ENCODE data around the gene CPAMD8. TPM values are rescaled to one million over a fixed set of nuclear protein-coding genes. Genes with fewer than 3 reads are reported as not detected.

CPAMD8 gene
- total and polyA plus RNA-seq, 2 donors (not counting 3 experiments of a cell fraction or from before 2014, with no cell fraction given), result 2.2 to 3.9 TPM

GRCh38 chr19:16849168-16849567, 177.4 kb downstream of the CPAMD8 start:
- no TSS peak for BruUV-seq (replicated peaks)
- intact Hi-C loops (cut with micrococcal nuclease), result no loop called here
- H3K4me3 ChIP-seq (replicated peaks in 1 of 3; ENCODE audit: insufficient read depth in 1 of 3, low read depth in 1 of 3, low read length in 3 of 3), result no peak overlapping the region

GRCh38 chr19:16847430-16847829, 179.2 kb downstream of the CPAMD8 start:
- no peaks in the 10 kb centered on the region for H3K9me1 ChIP-seq (replicated peaks; ENCODE audit: control insufficient read depth, extremely low read depth, insufficient read depth, low read length)
- no peak overlapping the region for H2AFZ ChIP-seq (ENCODE audit: low read depth, low read length)
- no peak overlapping the region for H3K27ac ChIP-seq (ENCODE audit: insufficient read depth, low read depth, low read length)
- H3K9ac ChIP-seq (replicated peaks; ENCODE audit: extremely low read depth, insufficient read depth, low read length), result no peak overlapping the region
- no peak overlapping the region for H3K4me3 ChIP-seq (replicated peaks in 1 of 3; ENCODE audit: insufficient read depth in 1 of 3, low read depth in 1 of 3, low read length in 3 of 3)
- intact Hi-C loops (cut with micrococcal nuclease), result no loop called here
- H3K79me2 ChIP-seq (ENCODE audit: control insufficient read depth, insufficient read depth, low read length), result peaks cover 9% of the 10 kb centered on the region
- peaks cover 22 to 66% of the 10 kb centered on the region in 2 experiments for H3K36me3 ChIP-seq (ENCODE audit: control insufficient read depth in 2 of 2, extremely low read depth in 1 of 2, insufficient read depth in 2 of 2, low read length in 2 of 2)
- no peaks in the 10 kb centered on the region for H4K20me1 ChIP-seq (replicated peaks; ENCODE audit: control insufficient read depth, extremely low read depth, insufficient read depth, low read length)
- TF ChIP-seq EZH2 (IDR thresholded peaks at IDR 0.05; ENCODE audit: borderline replicate concordance, low read depth, low read length, severe bottlenecking) (no peak), POLR2A (IDR thresholded peaks at IDR 0.05; ENCODE audit: low read depth, low read length) (no peak), FOS (IDR thresholded peaks at IDR 0.05; ENCODE audit: borderline replicate concordance, insufficient read depth, low read length) (no peak), JUN (IDR thresholded peaks at IDR 0.05; ENCODE audit: borderline replicate concordance, insufficient read depth, insufficient read length, low read depth) (no peak)
- dilution Hi-C loops (cut with MboI; ENCODE audit: extremely low pct_ligation_motif_present, low sequenced_read_pairs), result no loop called here
- peaks cover 9% of the 10 kb centered on the region for H3K4me1 ChIP-seq (ENCODE audit: control insufficient read depth, extremely low read depth, insufficient read depth, low read length)
- DNase-seq (ENCODE audit: low read depth, low spot score) (no peak), FAIRE-seq (no peak)
- no peaks in the 10 kb centered on the region for H3K9me3 ChIP-seq (replicated peaks; ENCODE audit: control insufficient read depth, insufficient read depth, low read length)
- no TSS peak for BruUV-seq (replicated peaks)
- ChIA-PET POLR2A (no interaction called here), CTCF (no interaction called here)
- no peaks in the 10 kb centered on the region for H3K27me3 ChIP-seq (ENCODE audit: control insufficient read depth in 2 of 2, insufficient read depth in 2 of 2, low read length in 2 of 2)
- no peak overlapping the region for H3K4me2 ChIP-seq (ENCODE audit: insufficient read depth, low read length)

More at GRCh38 chr19:16849168-16849567, 177.4 kb downstream of the CPAMD8 start:
- no peak overlapping the region for H3K9ac ChIP-seq (replicated peaks; ENCODE audit: extremely low read depth, insufficient read depth, low read length)
- H3K79me2 ChIP-seq (ENCODE audit: control insufficient read depth, insufficient read depth, low read length), result peaks cover 5% of the 10 kb centered on the region
- H3K4me1 ChIP-seq (ENCODE audit: control insufficient read depth, extremely low read depth, insufficient read depth, low read length), result peaks cover 9% of the 10 kb centered on the region
- H3K9me3 ChIP-seq (replicated peaks; ENCODE audit: control insufficient read depth, insufficient read depth, low read length), result no peaks in the 10 kb centered on the region
- H4K20me1 ChIP-seq (replicated peaks; ENCODE audit: control insufficient read depth, extremely low read depth, insufficient read depth, low read length), result no peaks in the 10 kb centered on the region
- H3K9me1 ChIP-seq (replicated peaks; ENCODE audit: control insufficient read depth, extremely low read depth, insufficient read depth, low read length), result no peaks in the 10 kb centered on the region
- ChIA-PET POLR2A (interaction anchor here (0.7 kb wide), 1 partner anchor 38 kb away, joined by 5 read pairs; no protein-coding TSS in a partner anchor), CTCF (interaction anchor here (0.7 kb wide), 2 partner anchors 70 to 79 kb away, joined by 3 read pairs; no protein-coding TSS in a partner anchor)
- TF ChIP-seq GATA2 (IDR thresholded peaks at IDR 0.05; ENCODE audit: insufficient read depth, insufficient read length, low read depth, low read length) (no peak), EZH2 (IDR thresholded peaks at IDR 0.05; ENCODE audit: borderline replicate concordance, low read depth, low read length, severe bottlenecking) (no peak), JUN (IDR thresholded peaks at IDR 0.05; ENCODE audit: borderline replicate concordance, insufficient read depth, insufficient read length, low read depth) (no peak), MAX (IDR thresholded peaks at IDR 0.05; ENCODE audit: insufficient read depth, insufficient read length) (no peak)
- no peaks in the 10 kb centered on the region for H3K27me3 ChIP-seq (ENCODE audit: control insufficient read depth in 2 of 2, insufficient read depth in 2 of 2, low read length in 2 of 2)
- no peak overlapping the region for H3K4me2 ChIP-seq (ENCODE audit: insufficient read depth, low read length)
- no peak for FAIRE-seq
- H2AFZ ChIP-seq (ENCODE audit: low read depth, low read length), result no peak overlapping the region
- no peak for DNase-seq (ENCODE audit: low read depth, low spot score)
- peaks cover 21 to 66% of the 10 kb centered on the region in 2 experiments for H3K36me3 ChIP-seq (ENCODE audit: control insufficient read depth in 2 of 2, extremely low read depth in 1 of 2, insufficient read depth in 2 of 2, low read length in 2 of 2)
- dilution Hi-C loops (cut with MboI; ENCODE audit: extremely low pct_ligation_motif_present, low sequenced_read_pairs), result no loop called here
- no peak overlapping the region for H3K27ac ChIP-seq (ENCODE audit: insufficient read depth, low read depth, low read length)

Data from endothelial cell of umbilical vein (primary cell).